ENCODE results near the gene SH2B2.

DNA sequence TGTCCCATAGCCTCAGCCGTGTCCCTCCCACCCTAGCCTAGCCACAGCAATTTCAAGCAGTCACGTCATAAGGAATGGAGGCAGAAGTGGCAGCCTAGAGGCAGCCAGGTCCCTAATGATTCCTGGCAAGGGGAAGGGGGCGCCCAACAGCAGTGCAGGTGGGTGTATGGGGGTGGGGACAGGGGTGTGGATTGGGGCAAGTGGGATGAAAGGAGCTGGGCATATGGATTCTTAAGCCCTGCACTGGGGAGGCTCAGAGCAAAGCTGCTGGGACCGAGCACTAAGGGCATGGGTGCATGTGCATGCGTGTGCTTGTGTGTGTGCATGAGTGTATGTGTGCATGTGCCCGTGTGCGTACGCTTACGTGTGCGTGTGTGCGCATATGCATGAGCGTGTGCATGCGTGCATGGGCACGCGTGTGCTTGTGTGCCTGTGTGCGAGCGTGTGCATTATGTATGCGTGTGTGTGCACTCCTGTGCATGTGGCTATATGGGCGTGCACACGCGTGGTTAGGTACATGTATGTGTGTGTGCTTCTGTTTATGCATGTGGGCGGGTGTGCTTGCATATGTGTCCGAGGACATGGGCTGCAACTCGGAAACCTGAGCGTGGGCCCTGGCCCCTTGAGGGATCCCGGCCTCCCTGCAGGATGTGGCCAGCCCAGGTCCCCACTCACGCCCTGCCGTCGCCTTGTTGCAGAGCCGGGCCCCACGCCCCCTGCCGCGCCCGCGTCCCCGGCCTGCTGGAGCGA is 34.1 kb downstream of the SH2B2 start:
- TF ChIP-seq EZH2 (IDR thresholded peaks at IDR 0.05; ENCODE audit: insufficient read depth, poor library complexity, severe bottlenecking) (no peak), EZH2phosphoT487 (IDR thresholded peaks at IDR 0.05; ENCODE audit: insufficient read depth, low read depth) (no peak)
